Measurements from ENCODE around the gene SPAG16.

- TF ChIP-seq POLR2A (IDR thresholded peaks at IDR 0.05), result no peak
- no peak for TF ChIP-seq CTCF (IDR thresholded peaks at IDR 0.05)
Observed at GRCh38 chr2:214401580-214401979, 1117.3 kb downstream of the SPAG16 start.
